HEK293 (cell line): ENCODE data around the gene MLLT11.

Experiments used
- SETDB1 ChIP-seq: IDR thresholded peaks from one replicate; pipeline ENCODE4 v1.6.1; 2017; ENCODE audit warnings: mild to moderate bottlenecking, low read length, moderate library complexity, mixed read lengths; ENCODE audit not compliant: insufficient read length
- ZNF175 ChIP-seq: fragments of 450-650 bp; formaldehyde crosslinking; IDR thresholded peaks from 2 replicates; pipeline ENCODE4 v1.5.1; 2016; ENCODE audit warnings: missing biosample characterization, missing genetic modification characterization
- ZNF302 ChIP-seq: fragments of 450-650 bp; formaldehyde crosslinking; IDR thresholded peaks from 2 replicates; pipeline ENCODE4 v1.5.1; 2016; ENCODE audit warnings: missing biosample characterization, missing genetic modification characterization, low read depth
- ZNF549 ChIP-seq: fragments of 450-650 bp; IDR thresholded peaks from 2 replicates; pipeline ENCODE4 v1.5.1; 2018; ENCODE audit warnings: missing biosample characterization, missing genetic modification characterization, mild to moderate bottlenecking, inconsistent platforms, moderate library complexity
- ZNF768 ChIP-seq: fragments of 450-650 bp; formaldehyde crosslinking; IDR thresholded peaks from 2 replicates; pipeline ENCODE4 v1.5.1; 2018; ENCODE audit warnings: missing biosample characterization, mild to moderate bottlenecking, missing genetic modification characterization
- ZNF785 ChIP-seq: fragments of 450-650 bp; formaldehyde crosslinking; IDR thresholded peaks from 2 replicates; pipeline ENCODE4 v1.5.1; 2016; ENCODE audit warnings: missing biosample characterization, missing genetic modification characterization
- ZNF843 ChIP-seq: fragments of 450-650 bp; formaldehyde crosslinking; IDR thresholded peaks from 2 replicates; pipeline ENCODE4 v1.5.1; 2016; ENCODE audit warnings: missing biosample characterization, missing genetic modification characterization
- TF ChIP-seq, protein P1 (sequence below): fragments of 450-650 bp; formaldehyde crosslinking; IDR thresholded peaks from 2 replicates; pipeline ENCODE4 v1.5.1; 2016; ENCODE audit warnings: missing biosample characterization, missing genetic modification characterization
- TF ChIP-seq, protein P2 (sequence below): fragments of 450-650 bp; formaldehyde crosslinking; IDR thresholded peaks from 2 replicates; pipeline ENCODE4 v1.5.1; 2016; ENCODE audit warnings: missing biosample characterization, missing genetic modification characterization
- TF ChIP-seq, protein P3 (sequence below): fragments of 450-650 bp; formaldehyde crosslinking; IDR thresholded peaks from 2 replicates; pipeline ENCODE4 v1.5.1; 2016; ENCODE audit warnings: missing biosample characterization, missing genetic modification characterization
- TF ChIP-seq, protein P4 (sequence below): fragments of 450-650 bp; formaldehyde crosslinking; IDR thresholded peaks from 2 replicates; pipeline ENCODE4 v1.5.1; 2017; ENCODE audit warnings: missing biosample characterization, missing genetic modification characterization

DNA sequence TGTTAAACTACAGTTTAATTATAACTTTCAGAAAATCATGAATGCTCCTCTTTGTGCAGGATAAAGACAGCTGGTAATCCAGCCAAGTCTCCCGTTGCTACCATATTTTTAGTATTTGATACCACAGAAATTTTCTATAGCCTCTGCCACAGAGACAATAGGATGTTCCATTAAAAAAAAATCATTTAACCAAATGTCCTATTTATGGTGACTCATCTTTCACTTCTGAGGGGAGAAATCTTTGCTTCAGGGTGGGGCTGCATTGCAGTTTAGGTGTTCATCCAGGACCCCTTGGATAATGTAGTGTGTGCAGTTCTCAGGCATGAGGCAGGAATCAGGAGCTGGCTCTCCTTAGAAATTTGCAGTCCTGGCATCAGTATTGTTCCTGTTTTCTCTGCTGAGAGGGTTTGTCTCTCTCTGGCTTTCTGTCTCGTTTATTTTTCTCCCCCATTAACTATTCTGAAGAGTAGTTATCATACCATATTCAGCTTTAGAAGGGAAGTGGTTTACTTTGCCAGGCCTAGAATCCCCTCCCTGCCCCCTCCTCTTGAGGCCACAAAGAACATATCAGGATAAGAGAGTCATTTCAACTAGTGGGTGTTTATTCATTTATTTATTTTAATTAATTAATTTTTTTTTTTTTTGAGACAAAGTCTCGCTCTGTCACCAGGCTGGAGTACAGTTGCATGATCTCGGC is 48.9 kb upstream of the MLLT11 start:
- no peak for TF ChIP-seq ZNF843 (tag by site-specific recombination)
- TF ChIP-seq, protein P1, sequence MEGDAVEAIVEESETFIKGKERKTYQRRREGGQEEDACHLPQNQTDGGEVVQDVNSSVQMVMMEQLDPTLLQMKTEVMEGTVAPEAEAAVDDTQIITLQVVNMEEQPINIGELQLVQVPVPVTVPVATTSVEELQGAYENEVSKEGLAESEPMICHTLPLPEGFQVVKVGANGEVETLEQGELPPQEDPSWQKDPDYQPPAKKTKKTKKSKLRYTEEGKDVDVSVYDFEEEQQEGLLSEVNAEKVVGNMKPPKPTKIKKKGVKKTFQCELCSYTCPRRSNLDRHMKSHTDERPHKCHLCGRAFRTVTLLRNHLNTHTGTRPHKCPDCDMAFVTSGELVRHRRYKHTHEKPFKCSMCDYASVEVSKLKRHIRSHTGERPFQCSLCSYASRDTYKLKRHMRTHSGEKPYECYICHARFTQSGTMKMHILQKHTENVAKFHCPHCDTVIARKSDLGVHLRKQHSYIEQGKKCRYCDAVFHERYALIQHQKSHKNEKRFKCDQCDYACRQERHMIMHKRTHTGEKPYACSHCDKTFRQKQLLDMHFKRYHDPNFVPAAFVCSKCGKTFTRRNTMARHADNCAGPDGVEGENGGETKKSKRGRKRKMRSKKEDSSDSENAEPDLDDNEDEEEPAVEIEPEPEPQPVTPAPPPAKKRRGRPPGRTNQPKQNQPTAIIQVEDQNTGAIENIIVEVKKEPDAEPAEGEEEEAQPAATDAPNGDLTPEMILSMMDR, result no peak
- TF ChIP-seq, protein P2, sequence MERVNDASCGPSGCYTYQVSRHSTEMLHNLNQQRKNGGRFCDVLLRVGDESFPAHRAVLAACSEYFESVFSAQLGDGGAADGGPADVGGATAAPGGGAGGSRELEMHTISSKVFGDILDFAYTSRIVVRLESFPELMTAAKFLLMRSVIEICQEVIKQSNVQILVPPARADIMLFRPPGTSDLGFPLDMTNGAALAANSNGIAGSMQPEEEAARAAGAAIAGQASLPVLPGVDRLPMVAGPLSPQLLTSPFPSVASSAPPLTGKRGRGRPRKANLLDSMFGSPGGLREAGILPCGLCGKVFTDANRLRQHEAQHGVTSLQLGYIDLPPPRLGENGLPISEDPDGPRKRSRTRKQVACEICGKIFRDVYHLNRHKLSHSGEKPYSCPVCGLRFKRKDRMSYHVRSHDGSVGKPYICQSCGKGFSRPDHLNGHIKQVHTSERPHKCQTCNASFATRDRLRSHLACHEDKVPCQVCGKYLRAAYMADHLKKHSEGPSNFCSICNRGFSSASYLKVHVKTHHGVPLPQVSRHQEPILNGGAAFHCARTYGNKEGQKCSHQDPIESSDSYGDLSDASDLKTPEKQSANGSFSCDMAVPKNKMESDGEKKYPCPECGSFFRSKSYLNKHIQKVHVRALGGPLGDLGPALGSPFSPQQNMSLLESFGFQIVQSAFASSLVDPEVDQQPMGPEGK (tag by site-specific recombination), result no peak
- TF ChIP-seq, protein P3, sequence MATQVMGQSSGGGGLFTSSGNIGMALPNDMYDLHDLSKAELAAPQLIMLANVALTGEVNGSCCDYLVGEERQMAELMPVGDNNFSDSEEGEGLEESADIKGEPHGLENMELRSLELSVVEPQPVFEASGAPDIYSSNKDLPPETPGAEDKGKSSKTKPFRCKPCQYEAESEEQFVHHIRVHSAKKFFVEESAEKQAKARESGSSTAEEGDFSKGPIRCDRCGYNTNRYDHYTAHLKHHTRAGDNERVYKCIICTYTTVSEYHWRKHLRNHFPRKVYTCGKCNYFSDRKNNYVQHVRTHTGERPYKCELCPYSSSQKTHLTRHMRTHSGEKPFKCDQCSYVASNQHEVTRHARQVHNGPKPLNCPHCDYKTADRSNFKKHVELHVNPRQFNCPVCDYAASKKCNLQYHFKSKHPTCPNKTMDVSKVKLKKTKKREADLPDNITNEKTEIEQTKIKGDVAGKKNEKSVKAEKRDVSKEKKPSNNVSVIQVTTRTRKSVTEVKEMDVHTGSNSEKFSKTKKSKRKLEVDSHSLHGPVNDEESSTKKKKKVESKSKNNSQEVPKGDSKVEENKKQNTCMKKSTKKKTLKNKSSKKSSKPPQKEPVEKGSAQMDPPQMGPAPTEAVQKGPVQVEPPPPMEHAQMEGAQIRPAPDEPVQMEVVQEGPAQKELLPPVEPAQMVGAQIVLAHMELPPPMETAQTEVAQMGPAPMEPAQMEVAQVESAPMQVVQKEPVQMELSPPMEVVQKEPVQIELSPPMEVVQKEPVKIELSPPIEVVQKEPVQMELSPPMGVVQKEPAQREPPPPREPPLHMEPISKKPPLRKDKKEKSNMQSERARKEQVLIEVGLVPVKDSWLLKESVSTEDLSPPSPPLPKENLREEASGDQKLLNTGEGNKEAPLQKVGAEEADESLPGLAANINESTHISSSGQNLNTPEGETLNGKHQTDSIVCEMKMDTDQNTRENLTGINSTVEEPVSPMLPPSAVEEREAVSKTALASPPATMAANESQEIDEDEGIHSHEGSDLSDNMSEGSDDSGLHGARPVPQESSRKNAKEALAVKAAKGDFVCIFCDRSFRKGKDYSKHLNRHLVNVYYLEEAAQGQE (tag by site-specific recombination), result no peak
- TF ChIP-seq, protein P4, sequence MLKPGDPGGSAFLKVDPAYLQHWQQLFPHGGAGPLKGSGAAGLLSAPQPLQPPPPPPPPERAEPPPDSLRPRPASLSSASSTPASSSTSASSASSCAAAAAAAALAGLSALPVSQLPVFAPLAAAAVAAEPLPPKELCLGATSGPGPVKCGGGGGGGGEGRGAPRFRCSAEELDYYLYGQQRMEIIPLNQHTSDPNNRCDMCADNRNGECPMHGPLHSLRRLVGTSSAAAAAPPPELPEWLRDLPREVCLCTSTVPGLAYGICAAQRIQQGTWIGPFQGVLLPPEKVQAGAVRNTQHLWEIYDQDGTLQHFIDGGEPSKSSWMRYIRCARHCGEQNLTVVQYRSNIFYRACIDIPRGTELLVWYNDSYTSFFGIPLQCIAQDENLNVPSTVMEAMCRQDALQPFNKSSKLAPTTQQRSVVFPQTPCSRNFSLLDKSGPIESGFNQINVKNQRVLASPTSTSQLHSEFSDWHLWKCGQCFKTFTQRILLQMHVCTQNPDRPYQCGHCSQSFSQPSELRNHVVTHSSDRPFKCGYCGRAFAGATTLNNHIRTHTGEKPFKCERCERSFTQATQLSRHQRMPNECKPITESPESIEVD, result no peak
- TF ChIP-seq ZNF302 (tag by site-specific recombination), result no peak
- no peak for TF ChIP-seq ZNF549
- TF ChIP-seq ZNF785 (tag by site-specific recombination), result no peak
- no peak for TF ChIP-seq ZNF175 (tag by site-specific recombination)
- no peak for TF ChIP-seq SETDB1
- TF ChIP-seq ZNF768 (tag by site-specific recombination), result no peak
